ENCODE data around the gene BAK1.

- TF ChIP-seq EZH2 (IDR thresholded peaks at IDR 0.05; ENCODE audit: borderline replicate concordance, low read length) (no peak), CTCF (IDR thresholded peaks at IDR 0.05; ENCODE audit: low read length) (no peak)
These were observed 28.5 kb downstream of the BAK1 start for GRCh38 chr6:33551538-33551937.

All from OCI-LY1 (cell line).